Retinal pigment epithelial cell (primary cell): Measurements from ENCODE around the gene ZDHHC22.

Experiments used
- DNase-seq: peaks from one replicate; pipeline ENCODE4 v3.0.0-alpha.2; 2010; ENCODE audit warnings: low read depth
- H3K4me3 ChIP-seq: 2 replicates; pipeline ENCODE4 v1.5.1; 2011; ENCODE audit warnings: mild to moderate bottlenecking, low read length, control low read depth, moderate library complexity
- TF ChIP-seq, protein P1 (sequence below): conservative IDR thresholded peaks from 2 replicates; pipeline ENCODE4 v1.5.1; 2011; ENCODE audit warnings: low read depth, low read length, control low read depth, inconsistent platforms

Gene ZDHHC22

DNA sequence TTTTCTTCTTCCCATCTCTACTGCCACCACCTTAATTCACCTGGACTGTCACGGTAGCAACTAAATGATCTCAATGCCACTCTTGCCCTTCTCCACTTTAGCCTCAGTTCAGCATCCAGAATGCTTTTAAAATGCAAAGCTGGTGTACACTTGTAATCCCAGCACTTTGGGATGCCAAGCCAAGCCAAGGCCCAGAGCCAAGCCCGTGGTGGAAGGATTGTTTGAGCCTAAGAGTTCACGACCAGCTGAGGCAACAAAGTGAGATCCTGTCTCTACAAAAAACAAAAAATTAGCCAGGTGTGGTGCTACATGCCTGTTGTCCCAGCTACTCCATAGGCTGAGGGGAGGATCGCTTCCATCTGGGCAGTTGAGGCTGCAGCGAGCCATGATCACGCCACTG, 37.6 kb downstream of the ZDHHC22 start:
- no peak overlapping the region for H3K4me3 ChIP-seq
- DNase-seq = no peak
- TF ChIP-seq, protein P1, sequence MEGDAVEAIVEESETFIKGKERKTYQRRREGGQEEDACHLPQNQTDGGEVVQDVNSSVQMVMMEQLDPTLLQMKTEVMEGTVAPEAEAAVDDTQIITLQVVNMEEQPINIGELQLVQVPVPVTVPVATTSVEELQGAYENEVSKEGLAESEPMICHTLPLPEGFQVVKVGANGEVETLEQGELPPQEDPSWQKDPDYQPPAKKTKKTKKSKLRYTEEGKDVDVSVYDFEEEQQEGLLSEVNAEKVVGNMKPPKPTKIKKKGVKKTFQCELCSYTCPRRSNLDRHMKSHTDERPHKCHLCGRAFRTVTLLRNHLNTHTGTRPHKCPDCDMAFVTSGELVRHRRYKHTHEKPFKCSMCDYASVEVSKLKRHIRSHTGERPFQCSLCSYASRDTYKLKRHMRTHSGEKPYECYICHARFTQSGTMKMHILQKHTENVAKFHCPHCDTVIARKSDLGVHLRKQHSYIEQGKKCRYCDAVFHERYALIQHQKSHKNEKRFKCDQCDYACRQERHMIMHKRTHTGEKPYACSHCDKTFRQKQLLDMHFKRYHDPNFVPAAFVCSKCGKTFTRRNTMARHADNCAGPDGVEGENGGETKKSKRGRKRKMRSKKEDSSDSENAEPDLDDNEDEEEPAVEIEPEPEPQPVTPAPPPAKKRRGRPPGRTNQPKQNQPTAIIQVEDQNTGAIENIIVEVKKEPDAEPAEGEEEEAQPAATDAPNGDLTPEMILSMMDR = no peak

DNA sequence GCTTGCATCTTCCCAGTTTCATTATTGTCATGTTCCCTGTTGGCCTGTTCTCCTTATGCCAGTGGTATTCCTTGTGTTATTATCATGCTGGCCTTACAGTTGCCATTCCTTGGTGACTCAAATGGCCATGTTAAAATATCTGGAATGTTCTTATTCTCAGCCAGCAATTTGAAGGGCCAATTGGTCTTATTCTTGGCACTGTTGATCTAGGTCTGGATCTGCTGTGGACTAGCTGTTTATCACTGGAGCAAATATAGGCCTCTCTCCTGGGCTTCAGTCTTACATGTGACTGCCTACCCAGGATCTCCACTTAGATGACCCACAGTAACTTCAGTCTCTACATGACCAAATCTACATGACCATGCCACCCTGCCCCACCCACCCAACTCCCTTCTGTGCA, 38.1 kb downstream of the ZDHHC22 start:
- TF ChIP-seq, protein P1 = no peak
- DNase-seq = no peak
- H3K4me3 ChIP-seq = no peak overlapping the region

DNA sequence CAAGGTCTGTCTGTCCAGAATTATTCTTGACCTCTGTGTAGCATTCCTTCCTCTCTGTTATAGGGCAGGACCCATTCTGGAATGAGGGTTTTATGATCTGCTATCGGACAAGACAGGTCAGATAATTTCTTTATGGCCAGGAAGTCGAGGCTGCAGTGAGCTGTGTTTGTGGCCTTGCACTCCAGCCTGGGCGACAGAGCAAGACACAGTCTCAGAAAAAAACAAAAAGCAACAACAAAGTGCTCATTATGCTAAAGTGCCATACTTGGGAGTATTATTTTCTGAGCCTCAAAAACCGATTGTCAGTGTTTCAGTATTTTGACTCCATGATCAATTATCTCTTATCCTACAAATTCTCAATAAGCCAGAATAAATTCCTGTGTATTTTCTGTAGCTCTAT, 39.4 kb downstream of the ZDHHC22 start:
- TF ChIP-seq, protein P1 = no peak
- no peak overlapping the region for H3K4me3 ChIP-seq
- no peak for DNase-seq

DNA sequence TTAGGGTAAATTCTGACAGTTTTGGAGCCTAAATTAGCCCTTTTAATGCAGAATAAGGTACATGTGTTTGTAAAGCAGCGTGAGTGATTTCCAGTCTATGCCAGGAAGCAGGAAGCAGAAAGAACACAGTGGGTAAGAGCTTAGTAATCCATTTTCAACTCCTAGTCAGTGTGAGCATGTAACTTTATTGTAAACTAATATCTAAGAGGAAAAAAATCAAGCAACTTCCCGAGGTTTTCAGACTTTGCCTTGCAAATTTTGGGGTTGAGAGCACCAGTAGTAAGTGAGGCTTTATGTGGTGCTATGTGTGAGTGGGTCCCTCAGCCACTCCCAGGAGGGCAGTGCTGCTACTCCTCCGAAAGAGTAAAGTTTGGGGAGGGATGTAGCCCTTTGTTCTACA, 40.6 kb downstream of the ZDHHC22 start:
- TF ChIP-seq, protein P1 = no peak
- DNase-seq = no peak
- no peak overlapping the region for H3K4me3 ChIP-seq

DNA sequence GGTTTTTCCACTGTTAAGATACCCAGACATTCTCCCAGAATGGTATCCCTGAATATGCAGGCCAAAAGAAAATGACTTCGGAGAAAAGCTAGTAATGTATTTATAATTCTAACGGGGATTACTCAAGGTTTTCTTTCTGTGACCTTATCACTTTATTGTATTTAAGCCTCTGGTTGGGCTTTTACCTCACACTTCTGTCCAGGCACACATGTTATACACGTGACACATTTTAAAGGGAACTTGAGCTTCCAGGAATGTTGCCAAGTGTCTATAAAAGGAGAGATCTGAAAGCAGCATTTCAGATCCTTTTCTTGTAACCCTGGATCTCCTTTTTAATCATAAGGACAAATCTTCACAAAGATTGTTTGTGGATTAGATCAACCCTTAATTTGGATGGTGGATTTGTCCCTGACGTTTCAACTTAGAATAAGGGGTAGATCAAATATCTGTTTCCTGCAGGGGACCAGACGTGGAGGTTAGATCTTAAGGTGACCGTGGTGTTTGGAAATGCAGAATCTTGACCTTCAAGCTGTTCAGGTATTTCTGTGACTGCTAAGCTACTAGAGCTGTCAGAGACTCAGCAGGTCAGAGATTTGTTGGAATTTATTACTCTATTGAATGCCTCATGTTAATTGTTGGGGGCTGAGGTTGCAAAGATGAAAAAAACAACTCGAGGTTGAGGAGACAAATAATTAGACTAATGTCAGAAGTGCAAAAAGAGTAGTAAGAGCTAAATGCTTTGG, 42.0 kb downstream of the ZDHHC22 start:
- H3K4me3 ChIP-seq = peak overlapping the region; percentile 96
- TF ChIP-seq, protein P1 = no peak
- DNase-seq = peak; percentile 68

DNA sequence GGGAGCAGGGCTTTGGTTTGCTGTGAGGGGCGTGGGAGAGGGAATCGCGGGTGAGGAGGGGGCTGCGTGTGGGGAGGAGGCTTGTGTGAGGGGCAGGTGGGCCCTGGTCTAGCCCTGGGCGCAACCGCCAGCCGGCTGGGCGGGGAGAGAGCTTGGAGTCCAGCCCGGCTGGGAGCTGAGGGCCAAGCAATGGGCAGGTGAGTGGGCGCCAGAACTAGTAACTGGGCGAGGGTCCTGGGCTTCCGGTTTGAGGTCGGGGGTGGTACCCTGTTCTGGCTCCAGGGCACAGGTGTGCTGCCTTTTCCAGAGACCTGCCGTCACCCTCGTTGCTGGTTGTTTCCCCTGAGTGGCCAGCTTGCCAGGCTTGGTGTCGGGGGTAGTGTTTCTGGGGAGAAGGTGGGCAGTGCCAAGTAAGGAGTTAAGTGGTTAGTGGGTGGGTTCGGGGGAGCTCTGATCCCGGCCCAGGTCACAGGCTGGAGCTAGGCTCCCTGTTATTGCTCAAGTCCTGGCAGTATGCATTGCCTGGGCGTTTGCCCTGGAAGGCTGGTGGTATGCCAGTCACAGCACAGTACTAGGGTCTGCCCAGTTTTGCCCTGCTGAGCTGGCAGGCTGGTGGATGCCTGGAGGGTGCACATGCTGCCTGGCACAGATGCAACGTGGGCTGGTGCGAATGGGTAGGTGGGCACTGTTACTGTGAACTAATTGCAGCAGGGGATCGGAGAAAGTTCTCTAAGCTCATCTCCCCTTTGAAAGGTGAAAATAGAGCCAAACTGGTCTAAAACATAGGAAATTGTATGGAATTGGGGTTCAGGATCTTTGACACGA, 42.9 kb downstream of the ZDHHC22 start:
- TF ChIP-seq, protein P1 = no peak
- DNase-seq = no peak
- H3K4me3 ChIP-seq = peak overlapping the region; percentile 96
